ENCODE data around the gene TPM4.
"Not testable (repeated sequence)": the region's sequence is repeated elsewhere in the genome, so short reads cannot be mapped to it uniquely, and the experiment has no call there.

TPM4 gene

GRCh38 chr19:16076154-16076957 is at the start of gene TPM4:
TSS of gene TPM4 (plus strand) at chr19:16076495. CDS start at chr19:16076566, 71 bp downstream.
- DNase-seq: no peak

- DNase-seq: no peak
Observed at GRCh38 chr19:16026756-16027155, 49.5 kb upstream of the TPM4 start.

- DNase-seq: no peak
Observed at GRCh38 chr19:16027528-16027927, 48.8 kb upstream of the TPM4 start.

- DNase-seq: not testable (repeated sequence)
Observed at GRCh38 chr19:16030155-16030554, 46.1 kb upstream of the TPM4 start.

GRCh38 chr19:16030964-16031871 is 45.1 kb upstream of the TPM4 start:
- no peak for DNase-seq

GRCh38 chr19:16031872-16032200 is 44.5 kb upstream of the TPM4 start:
- DNase-seq: no peak

- no peak for DNase-seq
Observed at GRCh38 chr19:16032509-16033135, 43.7 kb upstream of the TPM4 start.

- no peak for DNase-seq
Observed at GRCh38 chr19:16033136-16033530, 43.2 kb upstream of the TPM4 start.

GRCh38 chr19:16033721-16034120 is 42.6 kb upstream of the TPM4 start:
- DNase-seq: no peak

- DNase-seq: no peak
Observed at GRCh38 chr19:16034180-16034579, 42.1 kb upstream of the TPM4 start.

GRCh38 chr19:16034958-16035560 is 41.2 kb upstream of the TPM4 start:
- DNase-seq: no peak

GRCh38 chr19:16035601-16036297 is 40.5 kb upstream of the TPM4 start:
- DNase-seq: no peak

GRCh38 chr19:16036397-16036925 is 39.8 kb upstream of the TPM4 start:
- no peak for DNase-seq

GRCh38 chr19:16036941-16037340 is 39.4 kb upstream of the TPM4 start:
- no peak for DNase-seq

GRCh38 chr19:16037424-16038195 is 38.7 kb upstream of the TPM4 start:
- no peak for DNase-seq

GRCh38 chr19:16038196-16038695 is 38.0 kb upstream of the TPM4 start:
- DNase-seq: no peak

- DNase-seq: no peak
Observed at GRCh38 chr19:16039081-16039480, 37.2 kb upstream of the TPM4 start.

GRCh38 chr19:16039545-16039944 is 36.8 kb upstream of the TPM4 start:
- no peak for DNase-seq

- no peak for DNase-seq
Observed at GRCh38 chr19:16040642-16041041, 35.7 kb upstream of the TPM4 start.

GRCh38 chr19:16041299-16041990 is 34.9 kb upstream of the TPM4 start:
- peak; percentile 45 for DNase-seq

GRCh38 chr19:16041991-16042386 is 34.3 kb upstream of the TPM4 start:
- DNase-seq: no peak

Measured in NCI-H2107 (cell line).